K562 treated with DMSO at 1 percent for 48 hours (cell line): ENCODE data around the gene SPRR2G. TPM values are rescaled to one million over a fixed set of nuclear protein-coding genes. Genes with fewer than 3 reads are reported as not detected.

ENCODE experiments used
- total RNA-seq: library from RNA; unstranded; fragments of 300-600 nt; gene quantifications from 2 replicates; pipeline ENCODE4 v1.2.3, GENCODE V29; 2022; ENCODE audit warnings: low replicate concordance; ENCODE audit errors: extremely low read depth

Gene SPRR2G
- not detected in 2 replicates for total RNA-seq

DNA sequence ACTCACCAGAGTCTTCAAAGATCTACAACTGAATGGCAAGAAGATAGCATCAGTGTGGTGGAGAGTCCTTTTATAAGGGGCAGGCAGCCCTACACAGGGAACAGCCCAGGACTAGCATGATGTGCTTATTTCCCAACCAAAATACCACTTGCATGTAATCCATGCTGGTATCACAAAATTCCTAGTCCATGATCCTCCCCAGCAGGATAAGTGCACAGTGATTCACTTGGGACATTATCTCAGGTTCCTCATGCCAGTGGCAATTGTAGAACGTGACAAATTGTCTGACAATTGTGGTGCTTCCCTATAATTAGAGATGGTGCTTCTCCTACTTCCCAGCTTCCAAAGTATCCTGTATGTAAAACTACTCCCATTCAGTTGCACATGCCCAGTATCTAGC is at the start of gene SPRR2G:
SPRR2G (minus strand) TSS at position 45 of the 400 bp plus-strand sequence. CDS start 780 bp downstream, outside the sequence.

DNA sequence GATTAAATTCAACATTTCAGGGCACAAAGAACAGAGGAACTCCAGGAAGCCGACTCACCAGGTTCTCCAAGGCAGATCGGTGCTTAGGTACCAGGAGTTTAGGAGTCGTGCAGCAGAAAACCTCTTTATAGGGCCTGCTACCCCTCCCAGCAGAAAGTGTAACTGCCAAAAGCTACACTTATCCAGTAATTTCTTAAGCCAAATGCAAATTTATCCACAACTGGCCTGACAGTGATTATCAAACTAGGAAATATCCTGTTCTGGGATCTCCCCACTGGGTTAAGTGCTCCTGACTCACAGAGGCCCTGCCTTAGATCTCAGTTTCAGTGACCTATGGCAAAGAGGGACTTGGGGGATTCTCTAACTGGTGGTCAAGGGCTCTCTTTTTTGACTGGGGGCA is 37.3 kb downstream of the SPRR2G start, which contains the start of gene SPRR2F:
SPRR2F (minus strand) TSS at position 101 of the 400 bp plus-strand sequence. CDS start 783 bp downstream, outside the sequence.

Other genes starting within 250 kb of the SPRR2G start
- not detected in 2 replicates for gene IVL, start 242.3 kb downstream of the SPRR2G start, total RNA-seq
- not detected in 2 replicates for gene SPRR5, start 203.7 kb downstream of the SPRR2G start, total RNA-seq
- not detected in 2 replicates for gene SPRR4, start 180.2 kb downstream of the SPRR2G start, total RNA-seq
- gene SPRR1A, start 166.8 kb downstream of the SPRR2G start, total RNA-seq = not detected in 2 replicates
- gene SPRR3, start 149.1 kb downstream of the SPRR2G start, total RNA-seq = not detected in 2 replicates
- not detected in 2 replicates for gene SPRR1B, start 119.7 kb downstream of the SPRR2G start, total RNA-seq
- not detected in 2 replicates for gene SPRR2D, start 109.8 kb downstream of the SPRR2G start, total RNA-seq
- gene SPRR2A, start 93.4 kb downstream of the SPRR2G start, total RNA-seq = not detected in 2 replicates
- not detected in 2 replicates for gene SPRR2B, start 79.3 kb downstream of the SPRR2G start, total RNA-seq
- not detected in 2 replicates for gene SPRR2E, start 56.4 kb downstream of the SPRR2G start, total RNA-seq
- not detected in 2 replicates for gene SPRR2F, start 37.4 kb downstream of the SPRR2G start, total RNA-seq
- gene LELP1, start 52.5 kb upstream of the SPRR2G start, total RNA-seq = not detected in 2 replicates
- not detected in 2 replicates for gene PRR9, start 66.7 kb upstream of the SPRR2G start, total RNA-seq
- not detected in 2 replicates for gene LORICRIN, start 108.8 kb upstream of the SPRR2G start, total RNA-seq
- not detected in 2 replicates for gene PGLYRP3, start 162.1 kb upstream of the SPRR2G start, total RNA-seq
- not detected in 2 replicates for gene PGLYRP4, start 198.0 kb upstream of the SPRR2G start, total RNA-seq
- gene S100A9, start 207.0 kb upstream of the SPRR2G start, total RNA-seq = not detected in 2 replicates
- gene S100A12, start 224.7 kb upstream of the SPRR2G start, total RNA-seq = not detected in 2 replicates
- not detected in 2 replicates for gene S100A8, start 240.2 kb upstream of the SPRR2G start, total RNA-seq